ENCODE measurements around the gene TMOD2. TPM values are rescaled to one million over a fixed set of nuclear protein-coding genes. Genes with fewer than 3 reads are reported as not detected.
A peak's percentile ranks its signal among the peaks of the same experiment; 100 is the strongest.

The TMOD2 gene
- total RNA-seq, 1 experiment from 2014 or later = 2.8 TPM

GRCh38 chr15:51818150-51818549 is 66.8 kb downstream of the TMOD2 start:
- Mint-ChIP-seq H3K27ac (ENCODE audit: low read depth, unreplicated experiment) (no peak overlapping the region), H3K4me1 (ENCODE audit: insufficient read depth, unreplicated experiment) (no peaks in the 10 kb centered on the region), H3K27me3 (ENCODE audit: insufficient read depth, unreplicated experiment) (no peaks in the 10 kb centered on the region), H3K9me3 (ENCODE audit: unreplicated experiment) (peaks cover 20% of the 10 kb centered on the region), H3K36me3 (ENCODE audit: insufficient read depth, unreplicated experiment) (no peaks in the 10 kb centered on the region), H3K4me3 (ENCODE audit: unreplicated experiment) (no peak overlapping the region)
- BruUV-seq (replicated peaks) = no TSS peak
- DNase-seq (ENCODE audit: unreplicated experiment) = no peak
- POLR2A ChIA-PET = no interaction called here
- TF ChIP-seq CTCF (IDR thresholded peaks at IDR 0.05; ENCODE audit: unreplicated experiment) = no peak
- intact Hi-C loops (cut with micrococcal nuclease) = no loop called here
- CTCF ChIA-PET = interaction anchor here (0.6 to 1.9 kb wide), 3 partner anchors 8 to 16 kb away, joined by 3 to 5 read pairs (median 3); no protein-coding TSS in a partner anchor

- Mint-ChIP-seq H3K36me3 (ENCODE audit: insufficient read depth, unreplicated experiment) (no peaks in the 10 kb centered on the region), H3K9me3 (ENCODE audit: unreplicated experiment) (peaks cover 7% of the 10 kb centered on the region), H3K27ac (ENCODE audit: low read depth, unreplicated experiment) (no peak overlapping the region), H3K27me3 (ENCODE audit: insufficient read depth, unreplicated experiment) (no peaks in the 10 kb centered on the region), H3K4me1 (ENCODE audit: insufficient read depth, unreplicated experiment) (peaks cover 22% of the 10 kb centered on the region), H3K4me3 (ENCODE audit: unreplicated experiment) (no peak overlapping the region)
- no TSS peak for BruUV-seq (replicated peaks)
- no peak for TF ChIP-seq CTCF (IDR thresholded peaks at IDR 0.05; ENCODE audit: unreplicated experiment)
- intact Hi-C loops (cut with micrococcal nuclease) = no loop called here
- POLR2A ChIA-PET = interaction anchor here (0.6 to 3.5 kb wide), 6 partner anchors 12 to 131 kb away, joined by 3 to 10 read pairs (median 5); no protein-coding TSS in a partner anchor
- DNase-seq (ENCODE audit: unreplicated experiment) = no peak
- CTCF ChIA-PET = interaction anchor here (0.6 to 1.4 kb wide), 4 partner anchors 8 to 88 kb away, joined by 3 to 5 read pairs (median 4); no protein-coding TSS in a partner anchor
Observed at GRCh38 chr15:51825698-51826097, 74.3 kb downstream of the TMOD2 start.

GRCh38 chr15:51828621-51829375 is 77.4 kb downstream of the TMOD2 start:
- BruUV-seq (replicated peaks) = TSS peak; percentile 70
- Mint-ChIP-seq H3K27ac (ENCODE audit: low read depth, unreplicated experiment) (peak overlapping the region; percentile 96), H3K27me3 (ENCODE audit: insufficient read depth, unreplicated experiment) (no peaks in the 10 kb centered on the region), H3K36me3 (ENCODE audit: insufficient read depth, unreplicated experiment) (no peaks in the 10 kb centered on the region), H3K4me3 (ENCODE audit: unreplicated experiment) (peak overlapping the region; percentile 96), H3K9me3 (ENCODE audit: unreplicated experiment) (no peaks in the 10 kb centered on the region), H3K4me1 (ENCODE audit: insufficient read depth, unreplicated experiment) (peaks cover 53% of the 10 kb centered on the region)
- ChIA-PET CTCF (interaction anchor here (0.6 to 1.6 kb wide), 4 partner anchors 14 to 49 kb away, joined by 3 to 4 read pairs (median 4); no protein-coding TSS in a partner anchor), POLR2A (interaction anchor here (0.6 to 3.8 kb wide), 27 partner anchors 9 to 1474 kb away, joined by 3 to 51 read pairs (median 5); partner anchors contain the start of genes GABPB1 and LYSMD2)
- no peak for DNase-seq (ENCODE audit: unreplicated experiment)
- intact Hi-C loops (cut with micrococcal nuclease) = loop anchor here (1.0 kb wide), 1 partner anchor 47 kb away; no protein-coding TSS in a partner anchor
- TF ChIP-seq CTCF (IDR thresholded peaks at IDR 0.05; ENCODE audit: unreplicated experiment) = no peak

All from MCF 10A (cell line).